ENCODE measurements around the gene DLG2.
A peak's percentile ranks its signal among the peaks of the same experiment; 100 is the strongest.

Gene DLG2

GRCh38 chr11:84355911-84356310, 1271.2 kb downstream of the DLG2 start:
- H3K27ac ChIP-seq (ENCODE audit: low read length), result no peak overlapping the region
- no peak overlapping the region for H3K4me3 ChIP-seq (ENCODE audit: low read length)
- no peaks in the 10 kb centered on the region for H3K27me3 ChIP-seq (replicated peaks; ENCODE audit: insufficient read depth, low read length)
- H3K4me2 ChIP-seq (ENCODE audit: low read depth, low read length), result peak overlapping the region; percentile 15; the same call in 1 of the 2 replicates
- no peak for TF ChIP-seq CTCF (IDR thresholded peaks at IDR 0.05; ENCODE audit: low read length)
- TF ChIP-seq EZH2 (optimal IDR thresholded peaks at IDR 0.05; ENCODE audit: low read depth, low read length), result no peak
- no peak for TF ChIP-seq EZH2phosphoT487 (IDR thresholded peaks at IDR 0.05; ENCODE audit: low read length)
- no peaks in the 10 kb centered on the region for H3K36me3 ChIP-seq (replicated peaks; ENCODE audit: insufficient read depth, low read length)
- peak; percentile 52 for DNase-seq
- no peaks in the 10 kb centered on the region for H3K79me2 ChIP-seq (ENCODE audit: low read length)
- H3K4me1 ChIP-seq (ENCODE audit: low read length), result peaks cover 9% of the 10 kb centered on the region
- no peaks in the 10 kb centered on the region for H4K20me1 ChIP-seq (ENCODE audit: insufficient read depth, low read length)
- no peaks in the 10 kb centered on the region for H3K9me3 ChIP-seq (replicated peaks; ENCODE audit: insufficient read depth, low read length)
- H2AFZ ChIP-seq (ENCODE audit: low read length), result no peak overlapping the region
- H3K9me2 ChIP-seq (replicated peaks; ENCODE audit: insufficient read depth, low read length), result no peaks in the 10 kb centered on the region
- H3K9ac ChIP-seq (ENCODE audit: low read length), result no peak overlapping the region
- no peaks in the 10 kb centered on the region for H3F3A ChIP-seq (ENCODE audit: insufficient read depth, low read length)

DNA sequence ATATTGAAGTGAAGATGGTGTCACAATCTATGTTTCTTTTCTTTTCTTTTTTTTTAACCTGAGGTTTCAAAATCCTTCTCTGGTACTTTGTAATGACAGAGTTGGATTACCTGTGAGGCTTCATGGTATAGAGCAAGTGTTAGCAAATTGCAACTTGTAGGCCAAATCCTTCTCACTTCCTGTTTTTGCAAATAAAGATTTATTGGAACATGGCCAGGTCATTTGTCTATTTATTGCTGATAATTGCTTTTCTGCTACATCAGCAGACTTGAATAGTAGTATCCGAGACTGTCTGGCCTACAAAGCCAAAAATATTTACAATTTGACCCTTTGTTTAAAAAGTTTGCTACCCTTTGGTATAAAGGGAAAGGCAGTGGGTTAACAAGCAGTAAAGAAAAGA, 1281.5 kb downstream of the DLG2 start:
- Histone ChIP-seq H3K79me2 (ENCODE audit: low read length) (no peaks in the 10 kb centered on the region), H3K9me3 (replicated peaks; ENCODE audit: insufficient read depth, low read length) (no peaks in the 10 kb centered on the region), H3K9me2 (replicated peaks; ENCODE audit: insufficient read depth, low read length) (no peaks in the 10 kb centered on the region), H3K27me3 (replicated peaks; ENCODE audit: insufficient read depth, low read length) (no peaks in the 10 kb centered on the region), H3K4me1 (ENCODE audit: low read length) (no peaks in the 10 kb centered on the region), H2AFZ (ENCODE audit: low read length) (0 out of 2 replicates have a peak overlapping the region, but pooled peaks have one; percentile 9), H3F3A (ENCODE audit: insufficient read depth, low read length) (no peaks in the 10 kb centered on the region), H4K20me1 (ENCODE audit: insufficient read depth, low read length) (no peaks in the 10 kb centered on the region), H3K4me2 (ENCODE audit: low read depth, low read length) (no peak overlapping the region), H3K27ac (ENCODE audit: low read length) (no peak overlapping the region), H3K9ac (ENCODE audit: low read length) (no peak overlapping the region), H3K36me3 (replicated peaks; ENCODE audit: insufficient read depth, low read length) (no peaks in the 10 kb centered on the region), H3K4me3 (ENCODE audit: low read length) (no peak overlapping the region)
- DNase-seq, result peak; percentile 31
- TF ChIP-seq EZH2phosphoT487 (IDR thresholded peaks at IDR 0.05; ENCODE audit: low read length), result no peak
- TF ChIP-seq EZH2 (optimal IDR thresholded peaks at IDR 0.05; ENCODE audit: low read depth, low read length), result no peak
- TF ChIP-seq CTCF (IDR thresholded peaks at IDR 0.05; ENCODE audit: low read length), result no peak

GRCh38 chr11:84345027-84345426, 1282.1 kb downstream of the DLG2 start:
- no peaks in the 10 kb centered on the region for H3K9me3 ChIP-seq (replicated peaks; ENCODE audit: insufficient read depth, low read length)
- no peak for TF ChIP-seq EZH2 (optimal IDR thresholded peaks at IDR 0.05; ENCODE audit: low read depth, low read length)
- TF ChIP-seq CTCF (IDR thresholded peaks at IDR 0.05; ENCODE audit: low read length), result no peak
- no peak for TF ChIP-seq EZH2phosphoT487 (IDR thresholded peaks at IDR 0.05; ENCODE audit: low read length)

More at GRCh38 chr11:84345027-84345426, 1282.1 kb downstream of the DLG2 start:
- H3K9me2 ChIP-seq (replicated peaks; ENCODE audit: insufficient read depth, low read length), result no peaks in the 10 kb centered on the region
- H3K36me3 ChIP-seq (replicated peaks; ENCODE audit: insufficient read depth, low read length), result no peaks in the 10 kb centered on the region
- H4K20me1 ChIP-seq (ENCODE audit: insufficient read depth, low read length), result no peaks in the 10 kb centered on the region
- no peaks in the 10 kb centered on the region for H3K27me3 ChIP-seq (replicated peaks; ENCODE audit: insufficient read depth, low read length)
- H3K79me2 ChIP-seq (ENCODE audit: low read length), result no peaks in the 10 kb centered on the region
- H3F3A ChIP-seq (ENCODE audit: insufficient read depth, low read length), result no peaks in the 10 kb centered on the region
- no peaks in the 10 kb centered on the region for H3K4me1 ChIP-seq (ENCODE audit: low read length)
- no peak overlapping the region for H3K9ac ChIP-seq (ENCODE audit: low read length)
- no peak overlapping the region for H3K4me3 ChIP-seq (ENCODE audit: low read length)
- no peak overlapping the region for H2AFZ ChIP-seq (ENCODE audit: low read length)
- no peak overlapping the region for H3K27ac ChIP-seq (ENCODE audit: low read length)
- no peak overlapping the region for H3K4me2 ChIP-seq (ENCODE audit: low read depth, low read length)
- DNase-seq, result no peak

All from MM.1S (cell line).